Measurements from ENCODE around the gene SLC16A7.

SLC16A7 gene

DNA sequence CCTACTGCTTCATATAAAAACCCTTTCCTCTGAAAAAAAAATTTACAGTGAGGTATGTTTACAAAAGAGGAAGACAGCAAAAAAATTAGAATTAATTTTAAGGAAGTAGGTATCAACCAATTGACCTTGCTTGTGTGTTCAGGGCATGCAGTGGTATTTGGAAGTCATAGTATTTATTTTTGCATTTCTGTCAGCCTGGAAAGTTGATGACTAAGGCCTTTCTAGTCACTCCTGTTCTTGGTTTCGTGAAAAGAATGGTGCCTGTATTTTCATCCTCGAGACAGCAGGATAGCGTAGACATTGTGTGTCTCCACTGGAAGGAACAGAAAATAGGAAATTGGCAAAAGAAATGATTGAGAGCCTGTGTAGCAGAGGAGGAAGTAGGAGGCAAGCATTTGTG, 24.5 kb downstream of the SLC16A7 start:
- in situ Hi-C loops (cut with HindIII; ENCODE audit: low sequenced_read_pairs) = no loop called here

DNA sequence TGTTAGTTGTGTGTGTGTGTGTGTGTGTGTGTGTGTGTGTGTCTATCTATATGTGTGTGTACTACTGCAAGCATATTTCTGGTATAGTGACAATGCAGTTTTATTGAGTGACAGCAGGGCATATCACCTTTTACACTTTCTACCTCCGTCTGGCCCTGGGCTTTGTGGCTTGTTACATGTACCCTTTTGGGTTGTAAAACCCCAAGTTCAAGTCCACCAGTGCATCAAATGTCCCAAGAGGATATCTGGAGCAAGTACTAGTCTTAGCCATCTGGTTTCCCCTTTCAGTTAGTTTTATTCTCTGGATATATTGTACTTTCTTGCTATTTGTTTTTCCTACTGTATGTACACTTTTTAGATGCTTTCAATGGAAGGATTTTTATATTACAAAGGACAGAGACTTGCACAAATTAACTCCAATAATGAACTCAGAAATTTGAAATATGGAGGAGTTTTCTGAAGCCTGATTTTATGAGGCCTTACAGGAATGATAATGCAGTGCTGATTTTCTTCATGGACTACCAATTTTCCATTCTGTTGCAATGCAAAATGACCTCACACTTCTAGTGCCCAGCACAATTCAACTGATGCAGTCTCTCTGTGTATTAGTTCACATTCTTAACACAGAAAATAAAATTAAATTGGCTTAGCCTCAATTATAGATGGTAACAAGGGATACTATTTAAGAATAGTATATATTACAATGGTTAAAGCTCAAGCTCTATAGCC, 29.1 kb downstream of the SLC16A7 start:
- in situ Hi-C loops (cut with HindIII; ENCODE audit: low sequenced_read_pairs) = no loop called here

DNA sequence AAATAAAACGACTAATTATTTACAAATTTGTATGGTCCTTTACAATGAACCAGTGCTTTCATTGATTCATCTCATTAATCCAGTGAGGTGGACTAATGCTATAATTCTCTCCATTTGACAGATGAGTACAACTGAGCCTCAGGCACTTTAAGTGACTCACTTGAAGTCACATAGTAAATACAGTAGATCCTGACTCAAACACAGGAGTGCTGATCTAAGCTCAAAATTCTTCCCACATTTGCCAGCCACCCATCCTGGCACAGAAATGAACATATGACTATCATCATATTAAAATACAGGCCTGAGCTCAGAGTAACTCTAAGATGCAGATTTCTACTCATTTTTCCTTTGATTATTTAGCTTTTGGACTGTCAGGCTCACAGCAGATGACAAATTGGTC, 30.6 kb downstream of the SLC16A7 start:
- in situ Hi-C loops (cut with HindIII; ENCODE audit: low sequenced_read_pairs) = no loop called here

DNA sequence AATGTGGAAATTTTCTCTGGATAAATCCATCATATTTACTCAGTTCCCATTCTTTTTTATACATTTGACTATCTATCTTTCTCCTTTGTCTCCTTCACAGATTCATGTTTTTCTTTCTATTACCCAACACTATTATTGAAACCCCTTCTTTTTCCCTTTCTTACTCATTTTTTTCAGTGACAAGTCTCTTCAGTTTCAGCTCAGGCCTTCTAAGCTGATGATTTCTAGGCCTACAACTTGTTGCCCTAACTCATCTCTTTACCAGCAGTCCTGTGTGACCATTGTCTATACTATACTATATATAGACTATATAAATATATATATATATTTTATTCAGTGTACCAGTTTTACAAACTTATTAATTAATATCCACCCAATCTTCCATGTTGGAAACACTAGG, 31.8 kb downstream of the SLC16A7 start:
- in situ Hi-C loops (cut with HindIII; ENCODE audit: low sequenced_read_pairs) = no loop called here

DNA sequence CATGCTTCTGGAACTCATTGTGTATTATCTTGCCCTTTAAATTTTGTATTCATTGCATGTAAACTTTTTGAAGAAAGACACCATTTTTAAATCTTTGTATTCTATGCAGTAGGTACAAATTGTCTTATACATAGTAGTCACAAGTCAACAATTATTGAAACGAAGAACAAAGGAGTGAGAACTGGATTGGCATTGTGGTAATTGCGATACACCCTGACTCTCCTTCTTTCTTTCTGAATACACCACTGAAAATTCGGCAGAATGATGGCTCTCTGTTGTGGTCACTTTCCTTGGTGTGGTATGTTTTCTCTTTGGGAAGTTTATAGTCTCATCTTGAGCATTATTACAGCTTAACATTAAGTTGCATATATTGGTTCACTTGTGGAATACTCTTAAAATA, 34.1 kb downstream of the SLC16A7 start:
- in situ Hi-C loops (cut with HindIII; ENCODE audit: low sequenced_read_pairs) = no loop called here

DNA sequence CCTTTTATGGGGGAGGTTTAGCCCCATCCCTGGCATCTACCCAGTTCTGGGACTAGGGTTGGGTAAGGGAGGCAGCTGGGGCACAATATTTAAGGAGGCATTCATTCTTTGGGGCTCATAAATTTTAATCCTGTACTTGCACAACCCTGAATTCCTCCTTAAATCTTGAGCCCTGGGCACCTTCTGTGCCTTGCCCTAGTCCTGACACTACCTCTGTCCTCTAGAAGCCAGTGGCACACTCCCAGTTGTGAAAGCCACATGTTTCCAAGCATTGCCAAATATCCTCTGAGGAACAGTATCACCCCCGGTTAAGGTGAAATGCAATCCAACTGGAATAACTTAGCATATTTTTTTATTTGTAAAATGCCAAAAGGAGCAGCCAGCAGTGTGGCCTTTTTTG, 36.6 kb downstream of the SLC16A7 start:
- in situ Hi-C loops (cut with HindIII; ENCODE audit: low sequenced_read_pairs) = no loop called here

DNA sequence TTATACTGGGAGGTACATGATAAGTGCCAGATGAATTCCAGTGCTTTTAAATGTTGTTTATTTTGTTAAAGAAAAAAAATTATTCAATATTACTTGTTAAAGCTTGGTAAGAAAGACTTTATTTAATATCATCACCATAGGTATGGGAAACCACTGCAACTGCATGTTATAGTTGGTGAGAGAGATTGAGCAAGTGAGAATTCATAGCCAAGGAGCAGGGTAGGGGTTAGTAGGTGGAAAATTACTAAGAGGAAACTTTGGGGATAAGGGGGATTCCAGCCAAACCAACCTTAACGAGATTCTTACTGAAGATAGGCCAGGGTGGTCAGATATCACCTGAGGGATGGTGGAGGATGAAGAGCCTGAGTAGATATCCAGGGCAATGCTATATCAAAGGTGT, 38.4 kb downstream of the SLC16A7 start:
- in situ Hi-C loops (cut with HindIII; ENCODE audit: low sequenced_read_pairs) = no loop called here

DNA sequence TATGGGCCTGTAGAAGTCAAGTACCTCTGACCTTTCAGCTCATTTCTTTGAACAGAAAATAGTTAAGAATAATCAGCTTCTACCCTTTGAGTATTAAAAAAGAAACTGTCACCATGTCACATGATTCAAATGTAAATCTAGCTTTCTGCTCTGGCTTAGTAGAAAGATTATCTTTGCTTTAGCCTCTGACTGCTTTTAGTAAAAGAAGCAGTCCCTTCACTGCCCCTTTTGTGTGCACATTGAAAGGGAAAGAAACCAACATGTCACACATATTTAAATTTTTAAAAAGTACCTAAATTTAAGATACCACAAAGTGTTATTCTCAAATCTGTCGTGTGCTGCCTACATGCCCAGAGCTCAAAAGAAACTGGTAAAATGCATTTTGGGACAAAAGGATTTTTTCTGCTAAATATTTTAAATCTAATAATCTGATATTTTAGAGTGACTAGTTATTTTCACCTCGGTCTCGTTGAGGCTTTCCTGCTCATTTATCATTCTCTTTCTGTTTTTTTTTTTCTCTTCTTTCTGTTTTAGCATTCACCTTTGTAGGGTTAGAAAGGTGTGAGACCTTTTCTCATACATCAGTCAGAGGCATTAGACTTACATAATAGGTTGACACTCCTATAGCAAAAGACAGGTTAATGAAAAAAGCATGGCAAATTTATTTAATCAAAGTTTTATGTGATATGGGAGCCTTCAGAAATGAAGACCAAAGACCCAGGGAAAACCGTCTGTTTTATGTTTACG, 41.3 kb downstream of the SLC16A7 start:
- in situ Hi-C loops (cut with HindIII; ENCODE audit: low sequenced_read_pairs) = no loop called here

DNA sequence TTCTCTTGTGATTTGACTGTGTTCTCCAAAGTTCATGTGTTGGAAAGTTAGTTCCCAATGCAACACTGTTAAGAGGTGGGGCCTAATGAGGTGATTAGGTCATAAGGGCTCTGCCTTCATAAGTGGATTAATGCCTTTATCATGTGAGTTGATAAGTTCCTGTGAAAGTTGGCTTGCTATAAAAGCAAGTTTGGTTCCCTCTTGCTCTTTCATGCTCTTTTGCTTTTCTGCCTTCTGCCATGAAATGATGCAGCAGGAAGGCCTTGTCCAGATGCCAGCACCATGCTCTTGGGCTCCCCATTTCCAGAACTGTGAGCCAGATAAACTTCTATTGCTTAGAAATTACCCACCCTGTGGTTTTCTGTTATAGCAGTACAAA, 41.9 kb downstream of the SLC16A7 start:
- in situ Hi-C loops (cut with HindIII; ENCODE audit: low sequenced_read_pairs) = no loop called here

DNA sequence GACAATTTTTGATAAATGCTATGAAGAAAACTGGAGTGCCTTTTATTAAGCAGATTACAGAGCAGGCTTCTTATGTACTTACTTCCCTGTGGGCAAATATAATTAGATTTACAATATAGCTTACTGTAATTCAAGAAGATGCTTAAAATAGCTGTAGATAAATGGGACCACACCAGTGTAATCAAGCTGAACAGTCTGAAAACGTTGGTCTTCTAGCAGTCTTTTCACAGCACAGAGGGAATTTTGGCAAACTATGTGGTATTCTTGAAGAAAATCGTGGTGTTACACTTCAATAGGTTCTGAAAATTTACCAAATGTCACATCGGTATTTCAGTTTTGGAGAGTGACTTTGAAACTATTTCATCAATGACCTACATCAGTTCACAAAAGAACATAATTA, 47.7 kb downstream of the SLC16A7 start:
- in situ Hi-C loops (cut with HindIII; ENCODE audit: low sequenced_read_pairs) = no loop called here

DNA sequence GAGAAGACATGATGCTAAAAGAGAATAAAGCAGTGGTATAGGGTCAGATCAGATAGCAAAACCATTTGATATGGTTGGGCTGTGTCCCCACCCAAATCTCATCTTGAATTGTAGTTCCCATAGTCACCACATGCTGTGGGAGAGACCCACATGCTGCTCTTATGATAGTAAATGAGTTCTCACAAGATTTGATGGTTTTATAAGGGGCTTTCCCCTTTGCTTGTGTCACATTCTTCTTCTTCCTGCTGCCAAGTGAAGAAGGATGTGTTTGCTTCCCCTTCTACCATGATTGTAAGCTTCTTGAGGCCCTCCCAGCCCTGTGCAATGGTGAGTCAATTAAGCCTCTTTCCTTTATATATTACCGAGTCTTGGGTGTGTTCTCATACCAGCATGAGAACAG, 49.4 kb downstream of the SLC16A7 start:
- in situ Hi-C loops (cut with HindIII; ENCODE audit: low sequenced_read_pairs) = loop anchor here (5.0 kb wide), 1 partner anchor 77 kb away; no protein-coding TSS in a partner anchor

DNA sequence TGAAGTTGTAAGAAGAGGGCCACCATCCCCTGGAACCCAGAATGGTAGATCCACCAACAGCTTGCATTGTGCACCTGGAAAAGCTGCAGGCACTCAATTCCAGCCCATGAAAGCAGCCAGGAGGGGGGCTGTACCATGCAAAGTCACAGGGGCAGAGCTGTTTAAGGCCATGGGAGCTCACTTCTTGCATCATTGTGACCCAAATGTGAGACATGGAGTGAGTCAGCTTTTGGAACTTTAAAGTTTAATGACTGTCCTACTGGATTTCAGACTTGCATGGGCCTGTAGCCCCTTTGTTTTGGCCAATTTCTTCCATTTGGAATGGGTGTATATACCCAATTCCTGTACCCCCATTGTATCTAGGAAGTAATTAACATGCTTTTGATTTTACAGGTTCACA, 50.8 kb downstream of the SLC16A7 start:
- in situ Hi-C loops (cut with HindIII; ENCODE audit: low sequenced_read_pairs) = loop anchor here (5.0 kb wide), 1 partner anchor 76 kb away; no protein-coding TSS in a partner anchor

DNA sequence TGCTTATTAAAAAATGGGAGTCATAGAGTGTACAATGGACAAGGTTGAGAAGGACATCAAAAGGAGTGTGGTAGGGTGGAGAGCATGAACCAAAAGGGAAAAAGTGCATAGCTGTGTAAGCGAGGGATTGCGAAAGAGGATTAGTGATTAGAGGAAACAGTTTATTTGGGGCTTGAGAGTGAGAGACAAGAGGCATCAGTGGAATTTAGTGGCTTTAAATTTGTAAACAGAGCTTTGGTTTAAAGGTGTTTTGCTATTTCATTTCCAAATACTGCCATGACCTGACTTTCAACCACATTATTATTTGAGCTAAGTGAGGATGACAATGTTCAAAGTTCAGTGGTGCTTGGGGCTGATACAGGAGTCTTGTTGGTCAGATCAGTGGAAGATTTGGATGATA, 53.4 kb downstream of the SLC16A7 start:
- in situ Hi-C loops (cut with HindIII; ENCODE audit: low sequenced_read_pairs) = loop anchor here (5.0 kb wide), 1 partner anchor 73 kb away; no protein-coding TSS in a partner anchor

DNA sequence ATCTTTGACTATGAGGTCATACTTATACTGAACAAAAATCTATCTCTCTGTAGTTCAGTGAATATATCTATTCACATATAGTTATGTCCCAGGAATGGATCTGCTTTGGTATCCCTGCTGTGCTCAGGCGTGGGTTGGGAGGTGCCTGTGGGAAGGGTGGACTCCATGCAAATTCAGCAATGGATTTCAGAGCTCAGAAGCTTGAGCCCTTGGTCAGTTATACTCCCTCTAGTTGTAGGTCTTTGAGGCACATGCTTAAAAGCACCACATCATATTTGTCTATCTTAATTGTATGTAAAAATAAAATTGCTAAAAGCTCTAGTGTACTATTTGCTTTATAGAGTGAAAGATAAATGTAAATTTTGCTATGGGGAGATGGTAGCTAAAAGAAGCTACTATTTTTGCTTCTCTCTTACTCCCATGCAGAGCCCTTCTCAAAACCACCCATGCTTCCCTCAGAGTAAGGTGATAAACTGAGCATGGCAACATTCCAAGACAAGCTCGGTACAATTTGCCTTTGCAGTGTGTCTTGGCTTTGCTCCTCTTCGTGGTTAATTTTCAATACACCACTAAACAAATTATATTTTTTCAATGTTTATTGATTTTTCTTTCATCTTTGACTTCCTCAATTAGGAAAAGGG, 54.9 kb downstream of the SLC16A7 start:
- in situ Hi-C loops (cut with HindIII; ENCODE audit: low sequenced_read_pairs) = no loop called here

DNA sequence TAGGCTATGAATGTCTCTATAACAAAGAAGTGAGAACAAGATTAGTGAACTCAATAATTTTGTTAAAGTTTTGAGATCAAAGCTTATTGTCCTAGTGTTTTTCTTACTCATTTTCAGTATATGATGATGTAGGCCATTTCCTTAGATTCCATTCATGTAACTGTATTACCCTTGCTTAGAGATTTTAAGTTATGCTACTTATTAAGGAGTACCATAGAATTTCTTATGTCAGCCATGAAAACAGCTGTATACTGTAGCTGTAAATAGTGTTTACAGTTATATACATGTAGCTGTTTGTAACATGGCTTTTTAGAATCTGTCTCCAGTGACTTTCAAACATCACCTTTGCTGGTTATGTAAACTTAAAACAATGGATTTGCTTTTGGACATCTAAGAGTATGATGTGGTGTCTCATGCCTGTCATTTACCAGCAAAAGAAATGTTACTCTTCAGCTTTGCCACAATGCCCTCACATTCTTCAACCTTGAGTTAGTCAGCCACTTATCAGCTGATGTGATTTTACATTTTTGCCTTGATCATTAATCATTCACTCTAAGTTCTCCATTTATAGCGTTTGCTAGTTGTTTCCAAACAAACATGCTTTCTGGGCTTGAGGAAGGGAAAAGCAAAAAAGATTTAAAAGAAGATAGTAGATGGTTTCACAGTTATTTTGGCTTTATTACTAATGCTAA, 55.5 kb downstream of the SLC16A7 start:
- in situ Hi-C loops (cut with HindIII; ENCODE audit: low sequenced_read_pairs) = no loop called here

DNA sequence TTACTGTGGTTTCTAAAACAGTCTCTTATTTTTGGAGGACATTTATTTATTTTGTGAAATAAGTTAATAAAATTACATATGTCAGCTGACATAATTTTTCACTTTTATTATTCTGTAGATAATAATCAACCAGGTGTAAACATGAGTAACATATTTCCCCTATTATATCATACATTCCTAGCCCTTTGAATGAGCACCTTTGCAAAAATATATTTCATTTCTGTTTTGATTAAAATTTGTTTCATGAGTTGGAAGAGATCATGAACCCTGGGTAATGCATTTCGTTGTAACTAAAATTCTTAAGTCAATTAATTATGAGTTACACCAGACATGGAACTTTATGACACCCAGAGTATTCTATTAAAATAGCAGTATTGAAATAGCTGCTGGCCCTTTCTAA, 56.3 kb downstream of the SLC16A7 start:
- in situ Hi-C loops (cut with HindIII; ENCODE audit: low sequenced_read_pairs) = no loop called here

DNA sequence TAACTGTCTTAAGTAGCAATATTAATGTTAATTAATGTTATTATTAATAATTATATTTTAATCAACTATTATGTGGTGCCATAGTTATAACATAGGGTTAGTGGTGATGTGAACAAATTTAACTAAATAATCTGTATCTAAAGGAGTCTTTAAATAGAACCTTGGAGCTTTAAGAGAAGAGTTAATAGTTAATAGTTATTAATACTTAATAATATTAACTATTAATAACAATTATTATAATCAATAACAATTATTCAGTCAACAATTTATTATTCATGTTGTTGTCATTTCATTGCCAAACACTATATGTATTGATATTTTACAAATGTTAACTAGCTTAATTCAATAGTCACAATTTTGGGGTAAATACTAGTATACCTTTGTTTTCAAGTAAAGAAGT, 58.2 kb downstream of the SLC16A7 start:
- in situ Hi-C loops (cut with HindIII; ENCODE audit: low sequenced_read_pairs) = no loop called here

DNA sequence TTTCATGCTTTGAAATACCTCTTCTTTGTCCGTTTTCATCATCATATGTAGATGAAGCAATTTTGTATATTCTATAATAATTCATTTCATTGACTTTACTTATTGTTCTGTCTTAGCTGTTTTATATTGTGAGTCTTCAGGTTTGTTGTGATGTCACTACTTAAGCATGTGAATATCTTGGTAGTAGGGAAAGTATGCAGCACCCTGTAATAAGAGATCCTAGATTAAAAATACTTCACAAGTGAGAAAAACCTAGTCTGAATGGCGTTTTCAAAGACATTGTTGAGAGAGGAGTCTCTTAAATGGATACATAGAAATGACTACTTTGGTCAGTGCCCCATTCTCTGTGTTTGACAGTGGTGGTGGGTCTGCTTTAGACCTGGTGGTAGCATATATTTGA, 61.4 kb downstream of the SLC16A7 start:
- in situ Hi-C loops (cut with HindIII; ENCODE audit: low sequenced_read_pairs) = no loop called here

DNA sequence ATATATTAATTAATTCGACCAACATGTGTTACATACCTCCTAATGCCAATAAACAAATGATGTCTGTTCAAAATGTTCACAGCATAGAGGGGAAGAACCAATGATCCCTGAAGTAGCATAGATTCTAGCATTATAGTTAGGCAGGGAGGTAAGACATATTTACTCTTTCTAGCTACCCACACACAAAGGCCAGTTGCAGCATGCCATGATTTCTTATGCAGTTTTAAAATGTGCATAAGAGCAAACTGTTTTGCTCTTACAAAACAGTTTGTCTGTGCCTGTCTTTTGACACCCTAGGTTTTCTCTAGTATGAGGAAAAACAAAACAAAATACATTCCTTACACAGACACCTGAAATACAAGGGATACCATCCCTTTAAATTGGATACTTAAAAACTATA, 61.9 kb downstream of the SLC16A7 start:
- in situ Hi-C loops (cut with HindIII; ENCODE audit: low sequenced_read_pairs) = no loop called here

DNA sequence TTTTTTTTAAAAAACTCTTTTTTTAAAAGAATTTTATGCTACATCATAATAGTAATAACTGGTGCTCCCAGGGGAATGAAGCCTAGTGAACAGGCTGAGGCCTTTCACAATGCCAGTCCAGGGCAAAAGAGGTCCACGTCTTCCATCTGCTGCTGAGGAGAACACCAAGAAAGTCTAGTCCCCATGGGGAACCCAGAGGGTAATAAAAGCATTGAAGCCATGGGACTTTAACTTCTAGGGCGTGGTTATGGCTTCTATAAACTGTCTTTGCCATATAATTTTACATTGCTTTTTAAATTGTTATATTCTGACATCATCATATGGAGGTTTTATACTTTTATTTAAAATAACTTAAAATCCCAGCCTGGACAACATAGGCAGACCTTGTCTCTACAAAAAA, 64.3 kb downstream of the SLC16A7 start:
- in situ Hi-C loops (cut with HindIII; ENCODE audit: low sequenced_read_pairs) = no loop called here

DNA sequence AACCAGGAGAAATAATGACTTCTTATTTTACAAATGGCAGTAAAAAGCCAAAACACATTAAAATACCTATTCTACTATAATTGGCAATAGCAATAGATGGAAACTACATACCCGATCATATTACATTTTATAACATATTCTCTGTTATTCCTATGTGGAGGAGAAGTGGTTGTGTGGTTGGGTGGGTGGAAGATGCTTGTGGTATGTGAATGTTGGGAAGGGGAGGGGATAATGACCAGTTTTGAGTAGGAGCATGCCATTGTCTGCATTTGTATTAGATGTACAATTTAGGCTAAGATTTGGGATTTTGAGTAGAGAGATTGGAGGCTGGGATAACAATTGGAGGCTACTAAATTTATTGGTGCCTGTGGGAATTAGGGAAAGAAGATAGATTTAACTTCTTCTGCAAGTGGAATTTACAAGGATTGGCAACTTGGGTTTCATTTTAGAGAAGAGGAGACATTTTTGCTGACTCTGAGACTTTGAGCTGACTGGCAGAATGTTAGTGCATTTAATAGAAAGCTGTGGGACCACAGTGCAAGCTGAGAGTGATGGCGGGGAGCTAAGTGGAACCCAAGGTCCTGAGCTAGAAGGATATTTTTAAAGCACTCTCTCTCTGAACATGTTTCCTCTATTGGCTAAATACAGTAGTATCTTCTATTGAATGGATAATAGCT, 65.2 kb downstream of the SLC16A7 start:
- in situ Hi-C loops (cut with HindIII; ENCODE audit: low sequenced_read_pairs) = no loop called here
